ENCODE measurements around the gene IGFL3. TPM values are rescaled to one million over a fixed set of nuclear protein-coding genes. Genes with fewer than 3 reads are reported as not detected.

The IGFL3 gene
- total and polyA plus RNA-seq, 2 of the 13 experiments (the other 11 are each of a cell fraction or from before 2014, with no cell fraction given) = not detected

- TF ChIP-seq ZNF318 (CRISPR knock-in tag; IDR thresholded peaks at IDR 0.05) = no peak
- TF ChIP-seq NKX3-1 (CRISPR knock-in tag; IDR thresholded peaks at IDR 0.05) = no peak
- no peak for TF ChIP-seq E2F1 (CRISPR knock-in tag; IDR thresholded peaks at IDR 0.05)
- TF ChIP-seq ZNF547 (CRISPR knock-in tag; IDR thresholded peaks at IDR 0.05) = no peak
- TF ChIP-seq ZNF333 (CRISPR knock-in tag; IDR thresholded peaks at IDR 0.05; ENCODE audit: borderline replicate concordance) = no peak
- no peak for TF ChIP-seq SP2 (CRISPR knock-in tag; IDR thresholded peaks at IDR 0.05)
- TF ChIP-seq ZNF121 (CRISPR knock-in tag; IDR thresholded peaks at IDR 0.05) = no peak
- no peak for TF ChIP-seq ZBTB34 (CRISPR knock-in tag; IDR thresholded peaks at IDR 0.05)
Observed at GRCh38 chr19:46144756-46145155, 20.3 kb upstream of the IGFL3 start (continued).

Data from HepG2 (cell line).